Activated naive CD4-positive, alpha-beta T cell treated with anti-CD3 and anti-CD28 coated beads, Interleukin-2, amount 50 U/mL, for 16 hours (primary cell): ENCODE results near the gene ADGRG3.
A peak's percentile ranks its signal among the peaks of the same experiment; 100 is the strongest.

Experiments
- DNase-seq: peaks from one replicate; pipeline ENCODE4 v3.0.0-alpha.2; 2020

ADGRG3 gene

DNA sequence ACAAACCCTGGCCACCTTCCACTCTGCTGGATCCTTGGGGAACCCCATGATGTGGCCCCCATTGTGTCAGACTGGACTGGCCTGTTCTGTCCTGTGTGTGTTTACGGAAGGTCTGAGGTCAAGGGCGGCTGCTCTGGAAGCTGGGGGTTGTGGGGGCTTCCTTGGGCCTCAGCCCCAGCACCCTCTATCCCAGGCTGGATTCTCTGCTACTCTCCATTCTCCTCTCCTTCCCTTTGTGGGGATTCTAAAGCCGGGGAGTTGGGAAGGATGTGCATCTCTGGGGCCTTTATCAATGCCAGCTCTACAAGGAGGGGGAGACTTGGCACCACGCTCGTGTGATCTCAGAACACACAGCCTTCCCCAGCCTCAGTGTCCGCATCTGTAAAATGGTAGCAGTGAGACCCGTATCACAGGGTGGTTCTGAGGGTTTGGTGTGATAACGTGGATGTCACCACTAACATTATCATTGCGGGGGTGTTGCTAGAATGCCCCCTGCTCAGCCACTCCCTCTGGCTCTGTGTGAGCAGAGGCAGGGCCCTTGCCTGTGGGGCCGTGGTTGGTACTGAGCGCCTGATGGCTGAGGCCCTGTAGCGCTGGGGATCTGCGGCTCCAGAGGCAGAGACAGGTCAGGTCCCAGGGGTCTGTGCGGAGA is 21.6 kb upstream of the ADGRG3 start:
- no peak for DNase-seq

DNA sequence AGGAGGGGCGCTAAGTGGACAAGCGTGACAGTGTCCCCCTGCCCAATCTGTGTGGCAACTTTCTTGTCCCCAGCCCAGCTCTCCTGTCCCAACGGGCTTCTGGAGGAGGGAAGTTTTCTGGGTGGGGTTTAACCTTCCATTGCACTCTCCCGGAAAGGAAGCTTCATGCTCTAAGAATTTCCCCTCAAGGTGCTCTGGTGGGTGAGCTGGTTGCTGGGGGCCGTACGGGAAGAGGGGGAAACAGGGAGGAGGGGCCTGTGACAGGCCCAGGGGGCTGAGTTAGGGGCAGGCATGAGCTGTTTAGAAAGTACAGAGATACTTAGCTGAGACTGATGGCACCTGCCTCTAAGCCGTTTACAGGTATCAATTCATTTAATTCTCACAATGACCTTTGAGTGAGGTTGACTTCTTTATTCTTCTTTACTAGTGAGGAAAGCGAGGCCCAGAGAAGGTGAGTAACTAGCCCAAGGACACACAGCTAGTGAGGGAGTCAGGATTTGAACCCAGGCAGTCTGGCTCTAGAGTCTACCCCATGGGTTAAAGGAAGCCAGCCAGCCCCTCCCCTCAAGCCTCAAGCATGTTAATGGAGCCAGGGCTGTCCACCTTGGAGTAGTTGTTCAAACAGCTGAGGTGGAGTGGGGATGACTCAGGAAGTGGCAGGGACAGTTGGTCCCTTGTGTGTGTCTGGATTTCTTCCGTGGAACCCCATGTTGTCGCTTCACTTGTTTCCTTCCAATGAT is 20.8 kb upstream of the ADGRG3 start:
- no peak for DNase-seq

GRCh38 chr16:57648125-57648524 is 20.0 kb upstream of the ADGRG3 start:
- DNase-seq, result no peak

DNA sequence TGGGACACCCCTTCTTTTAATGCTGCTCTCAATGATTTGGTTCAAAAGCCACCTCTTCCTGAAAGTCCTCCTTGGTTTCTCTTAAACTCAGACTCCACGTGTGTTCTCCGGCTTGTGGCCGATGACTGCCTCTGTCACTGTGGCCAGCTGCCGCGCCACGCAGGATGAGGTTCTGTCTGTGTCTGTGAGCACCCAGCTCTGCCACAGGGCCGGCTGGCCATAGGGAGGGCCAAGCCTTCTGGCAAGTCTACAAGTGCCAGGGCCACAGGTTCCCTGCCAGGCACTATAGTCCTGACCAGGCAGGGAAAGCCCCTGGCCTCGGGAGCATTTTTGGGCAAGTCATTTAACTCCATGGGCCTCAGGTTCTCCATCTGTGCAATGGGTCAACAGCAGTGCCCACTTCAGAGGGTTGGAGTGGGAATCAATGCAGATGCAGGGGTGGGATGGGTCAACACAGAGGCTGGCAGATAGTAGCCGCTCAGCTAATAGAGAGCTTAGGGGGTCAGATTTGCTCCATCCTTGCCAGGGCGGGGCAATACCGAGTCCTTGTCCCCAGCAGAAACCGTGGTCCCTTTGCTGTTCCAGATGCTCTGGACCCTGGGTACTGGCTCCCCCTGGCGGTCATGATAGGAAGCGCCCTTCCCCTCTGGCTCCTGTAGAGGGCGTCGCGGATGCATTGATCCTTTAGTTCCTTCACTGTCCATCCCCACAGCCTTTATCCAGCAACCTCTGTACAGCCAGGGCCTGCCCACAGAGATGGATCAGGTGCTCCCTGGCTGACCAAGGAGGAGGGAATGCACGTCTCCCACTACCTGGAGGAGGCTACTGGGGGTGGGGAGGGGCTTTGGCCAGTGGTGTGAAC is 19.3 kb upstream of the ADGRG3 start:
- DNase-seq, result peak; percentile 78

GRCh38 chr16:57649443-57649751 is 18.7 kb upstream of the ADGRG3 start:
- no peak for DNase-seq

- DNase-seq, result no peak
These were observed 18.3 kb upstream of the ADGRG3 start for GRCh38 chr16:57649846-57650245.

DNA sequence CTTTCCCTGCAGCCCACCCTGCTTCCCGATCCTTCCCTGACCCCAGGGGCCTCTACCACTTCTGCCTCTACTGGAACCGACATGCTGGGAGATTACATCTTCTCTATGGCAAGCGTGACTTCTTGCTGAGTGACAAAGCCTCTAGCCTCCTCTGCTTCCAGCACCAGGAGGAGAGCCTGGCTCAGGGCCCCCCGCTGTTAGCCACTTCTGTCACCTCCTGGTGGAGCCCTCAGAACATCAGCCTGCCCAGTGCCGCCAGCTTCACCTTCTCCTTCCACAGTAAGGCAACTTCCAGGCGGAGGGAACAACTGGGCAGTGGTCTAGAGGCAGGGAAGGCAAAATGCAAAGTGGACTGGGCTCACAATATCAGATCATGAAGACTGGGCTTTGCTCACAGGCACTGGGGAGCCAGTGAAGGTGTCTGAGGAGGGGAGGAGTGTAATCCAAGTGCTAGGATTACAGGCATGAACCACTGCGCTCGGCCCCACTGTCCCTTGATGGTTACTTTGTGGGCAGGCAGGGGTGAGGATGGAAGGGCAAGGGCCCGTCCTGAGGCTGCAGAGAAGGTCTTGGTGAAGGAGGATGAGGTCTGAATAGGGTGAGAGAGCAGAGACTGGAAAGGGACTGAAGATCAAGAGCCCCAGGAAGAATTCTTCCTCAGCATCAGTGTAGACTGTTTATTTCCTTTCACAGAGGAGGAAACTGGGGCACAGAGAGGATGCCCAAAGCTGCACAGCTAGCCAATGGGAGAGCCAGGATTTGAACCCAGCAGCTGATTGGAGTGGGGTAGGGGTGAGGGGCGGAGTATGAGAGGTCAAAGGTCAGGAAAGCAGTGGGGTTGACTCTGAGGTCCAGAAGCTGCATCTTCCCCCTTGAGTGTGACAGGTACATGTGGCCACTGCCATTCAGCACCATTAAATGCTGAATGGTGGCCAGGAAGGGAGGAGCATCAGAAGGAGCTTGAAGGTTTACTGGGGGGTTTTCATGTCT is 16.5 kb upstream of the ADGRG3 start:
- DNase-seq, result no peak

- no peak for DNase-seq
These were observed 15.2 kb upstream of the ADGRG3 start for GRCh38 chr16:57652695-57653471.

GRCh38 chr16:57653936-57654335 is 14.2 kb upstream of the ADGRG3 start:
- DNase-seq, result no peak

GRCh38 chr16:57656342-57656955 is 11.7 kb upstream of the ADGRG3 start:
- DNase-seq, result no peak

DNA sequence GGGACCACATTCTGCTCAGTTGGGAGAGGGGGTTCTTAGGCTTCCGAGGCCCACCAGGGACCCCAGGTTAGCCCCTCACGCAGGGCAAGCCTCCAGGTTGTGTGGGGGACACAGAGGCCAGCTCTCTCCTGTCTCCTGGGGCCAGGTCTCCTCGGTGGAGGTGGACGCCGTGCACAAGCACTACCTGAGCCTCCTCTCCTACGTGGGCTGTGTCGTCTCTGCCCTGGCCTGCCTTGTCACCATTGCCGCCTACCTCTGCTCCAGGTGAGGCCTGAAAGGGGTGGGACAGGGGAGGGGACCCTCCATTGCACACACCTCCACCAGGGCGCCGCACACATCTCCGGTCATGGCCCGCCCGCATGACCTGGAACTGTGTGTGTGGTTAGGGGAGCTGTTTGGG is 10.9 kb upstream of the ADGRG3 start:
- DNase-seq, result no peak

GRCh38 chr16:57658130-57658877 is 9.8 kb upstream of the ADGRG3 start:
- no peak for DNase-seq

DNA sequence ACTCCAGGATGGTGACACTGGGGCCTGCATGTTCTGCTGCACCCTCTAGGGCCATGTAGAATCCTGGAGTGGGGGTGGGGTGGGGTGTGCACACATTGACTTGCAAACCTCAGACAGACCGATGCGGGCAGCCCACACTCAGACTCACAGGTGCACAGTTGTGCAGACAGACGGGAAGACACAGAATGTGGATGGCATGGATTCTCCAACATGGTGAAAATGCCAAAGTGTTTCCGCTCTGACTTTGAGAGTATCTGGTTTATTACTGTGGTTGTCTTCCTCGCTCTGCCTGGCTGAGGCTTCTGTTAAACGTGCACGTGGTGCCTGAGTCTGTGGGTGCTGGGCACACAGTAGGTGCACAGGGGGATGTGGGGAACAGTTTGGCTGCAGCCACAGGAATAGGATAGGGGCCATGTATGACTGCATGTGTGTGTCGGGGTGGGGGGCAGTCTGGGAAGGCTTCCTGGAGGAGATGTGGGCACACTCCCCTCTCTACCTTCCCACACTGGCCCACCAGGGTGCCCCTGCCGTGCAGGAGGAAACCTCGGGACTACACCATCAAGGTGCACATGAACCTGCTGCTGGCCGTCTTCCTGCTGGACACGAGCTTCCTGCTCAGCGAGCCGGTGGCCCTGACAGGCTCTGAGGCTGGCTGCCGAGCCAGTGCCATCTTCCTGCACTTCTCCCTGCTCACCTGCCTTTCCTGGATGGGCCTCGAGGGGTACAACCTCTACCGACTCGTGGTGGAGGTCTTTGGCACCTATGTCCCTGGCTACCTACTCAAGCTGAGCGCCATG is 9.0 kb upstream of the ADGRG3 start:
- no peak for DNase-seq

GRCh38 chr16:57660715-57661463 is 7.2 kb upstream of the ADGRG3 start:
- no peak for DNase-seq

DNA sequence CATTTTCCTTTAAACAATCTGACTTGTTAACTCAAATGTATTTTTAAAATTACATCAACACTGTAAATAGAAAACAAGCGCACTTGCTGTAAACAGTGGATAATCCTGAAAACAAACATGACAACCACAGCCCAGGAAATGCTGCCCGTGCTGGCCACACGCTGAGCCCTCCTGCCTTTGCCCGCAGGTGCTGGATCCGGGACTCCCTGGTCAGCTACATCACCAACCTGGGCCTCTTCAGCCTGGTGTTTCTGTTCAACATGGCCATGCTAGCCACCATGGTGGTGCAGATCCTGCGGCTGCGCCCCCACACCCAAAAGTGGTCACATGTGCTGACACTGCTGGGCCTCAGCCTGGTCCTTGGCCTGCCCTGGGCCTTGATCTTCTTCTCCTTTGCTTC is 6.6 kb upstream of the ADGRG3 start:
- no peak for DNase-seq

DNA sequence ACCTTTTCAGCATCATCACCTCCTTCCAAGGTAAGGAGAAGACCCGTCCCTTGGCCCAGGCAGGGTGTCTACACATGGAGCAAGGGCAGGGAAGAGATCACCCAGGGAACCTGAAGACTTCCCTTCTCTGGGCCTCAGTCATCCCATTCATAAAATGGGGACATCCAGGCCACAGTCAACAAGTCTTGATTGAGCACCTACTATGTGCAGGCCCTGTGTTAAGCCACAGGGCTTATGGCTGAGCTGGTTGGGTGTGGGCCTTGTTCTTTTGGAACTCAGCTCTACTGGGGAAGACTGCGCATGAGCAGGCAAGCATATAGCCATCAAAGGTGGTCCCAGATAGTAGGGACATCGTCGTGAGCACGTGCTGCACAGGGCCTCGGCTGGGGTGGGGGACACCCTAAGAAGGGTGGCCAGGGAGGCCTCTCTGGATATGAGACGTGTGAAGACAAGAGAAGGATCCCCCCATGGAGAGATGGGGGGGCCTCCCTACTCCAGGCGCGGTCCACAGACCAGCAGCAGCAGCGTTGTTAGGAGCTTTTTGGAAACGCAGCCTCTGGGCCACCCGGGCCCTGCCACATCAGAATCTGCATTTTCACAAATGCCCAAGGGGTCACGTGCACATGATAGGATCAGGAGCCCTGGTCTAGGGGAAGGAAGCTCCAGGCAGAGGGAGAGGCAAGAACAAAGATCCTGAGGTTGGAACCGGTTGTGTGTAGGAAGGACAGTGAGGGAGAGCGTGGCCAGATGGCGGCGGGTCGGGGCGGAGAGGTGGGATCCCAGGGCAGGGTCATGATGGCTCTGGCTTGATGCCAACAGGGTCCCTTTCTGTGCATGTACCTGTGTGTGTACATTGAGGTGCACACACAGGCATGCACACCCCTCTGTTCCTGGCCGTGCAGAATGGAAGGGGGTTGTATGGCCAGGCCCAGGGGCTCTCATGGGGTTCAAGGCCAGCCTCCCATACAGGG is 5.9 kb upstream of the ADGRG3 start:
- DNase-seq, result no peak

- DNase-seq, result no peak
These were observed 4.7 kb upstream of the ADGRG3 start for GRCh38 chr16:57663436-57663835.
